Spleen (tissue), 11 donors: ENCODE data around the gene OXCT2. TPM values are rescaled to one million over a fixed set of nuclear protein-coding genes. Genes with fewer than 3 reads are reported as not detected.
"Not testable (repeated sequence)": the region's sequence is repeated elsewhere in the genome, so short reads cannot be mapped to it uniquely, and the experiment has no call there.

ENCODE experiments used
- DNase-seq: peaks from one replicate; pipeline ENCODE4 v3.0.0-alpha.2; 2020
- H3K27ac ChIP-seq, 8 donors: fragments of 200-600 bp; sonication (generic) in 7 of 8; 1 replicate in 4 of 8; 2 replicates in 4 of 8; pipeline versions ENCODE4 v1.5.0 to v1.8.0; 2016 to 2021; ENCODE audit warnings: inconsistent platforms in 4 of 8, mild to moderate bottlenecking in 4 of 8, moderate library complexity in 1 of 8
- H3K27me3 ChIP-seq, 7 donors: fragments of 200-600 bp; sonication (generic) in 6 of 7; replicated peaks in 1 of 7; 1 replicate in 4 of 7; 2 replicates in 3 of 7; pipeline versions ENCODE4 v1.5.0 to v1.8.0; 2016 to 2021; ENCODE audit warnings: inconsistent platforms in 3 of 7, mild to moderate bottlenecking in 1 of 7
- H3K36me3 ChIP-seq, 6 donors: fragments of 200-600 bp; sonication (generic) in 5 of 6; 1 replicate in 4 of 6; 2 replicates in 2 of 6; pipeline versions ENCODE4 v1.5.0 to v1.8.0; 2016 to 2021; ENCODE audit warnings: inconsistent platforms in 2 of 6
- H3K4me1 ChIP-seq, 6 donors: fragments of 200-600 bp; sonication (generic) in 5 of 6; 1 replicate in 3 of 6; 2 replicates in 3 of 6; pipeline versions ENCODE4 v1.5.0 to v1.8.0; 2016 to 2021; ENCODE audit warnings: inconsistent platforms in 3 of 6
- H3K4me3 ChIP-seq, 8 donors: fragments of 200-600 bp; sonication (generic) in 7 of 8; 1 replicate in 4 of 8; 2 replicates in 4 of 8; pipeline versions ENCODE4 v1.5.0 to v1.8.0; 2016 to 2021; ENCODE audit warnings: inconsistent platforms in 4 of 8, mild to moderate bottlenecking in 4 of 8, moderate library complexity in 2 of 8
- H3K9me3 ChIP-seq, 8 donors: fragments of 200-600 bp; sonication (generic) in 7 of 8; 1 replicate in 4 of 8; 2 replicates in 4 of 8; pipeline versions ENCODE4 v1.5.0 to v1.8.0; 2016 to 2021; ENCODE audit warnings: inconsistent platforms in 4 of 8
- POLR2A ChIP-seq, 3 donors: fragments of 450-650 bp; IDR thresholded peaks; one replicate each; pipeline ENCODE4 v1.5.1; 2017; ENCODE audit warnings: antibody characterized with exemption in 3 of 3, mild to moderate bottlenecking in 1 of 3
- POLR2AphosphoS5 ChIP-seq, 3 donors: sonication (generic); formaldehyde crosslinking; IDR thresholded peaks; one replicate each; pipeline ENCODE4 v1.5.1; 2017; ENCODE audit warnings: antibody characterized with exemption in 3 of 3
- WGBS, 5 donors: extraction: QIAGEN DNeasy Blood & Tissue Kit in 3 of 5; methylation state at CpG; one replicate each; pipeline versions ENCODE4 v1.1.5 to v1.1.7; 2013 to 2018; 5-methylcytosine and 5-hydroxymethylcytosine counted together
- intact Hi-C: fragments of 100-400 bp; cut with DNase I; formaldehyde crosslinking; loops from one replicate; pipeline ENCODE4 v1.15.0; 2023; ENCODE audit warnings: low total_unique reads
- polyA plus RNA-seq, 3 donors: library from polyadenylated mRNA; stranded (reverse); fragments of 200-250 nt; gene quantifications; one replicate each; pipeline ENCODE4 v1.2.1, GENCODE V29; 2013
- total RNA-seq, 7 donors: library from RNA; depleted of rRNA in 3 of 7; stranded (reverse); fragments of >200 nt in 3 of 7; fragmentation: NEBNext Ultra II Directional in 4 of 7; extraction: Animal tissue kit (Norgen Biotek cat#: 25700) in 4 of 7; gene quantifications; one replicate each; pipeline versions ENCODE4 v1.1.0 to v1.2.1, GENCODE V29; 2016 to 2021
- TF ChIP-seq, protein P1 (sequence below), 11 experiments: fragments of 200-600 bp in 7 of 11; fragments of 450-650 bp in 4 of 11; sonication (generic) in 4 of 11; IDR thresholded peaks in 8 of 11; conservative IDR thresholded peaks in 3 of 11; 1 replicate in 7 of 11; 2 replicates in 4 of 11; pipeline versions ENCODE4 v1.4.0 to v1.8.0; 2016 to 2021; ENCODE audit warnings: antibody characterized with exemption in 11 of 11, inconsistent platforms in 4 of 11, mild to moderate bottlenecking in 1 of 11
- donor health status: healthy with polysubstance abuse.
- donor health status: DM: no; HTN: no; CAD: no; lungs with moderate emphysema.
- donor health status: DM: no; HTN: no; CAD: no.
- donor health status: Bipolar disorder and iron deficiency.
- donor health status: healthy.
- donor health status: DM: no; HTN: no; CAD: no.
- donor health status: DM: yes; HTN: yes; CAD: no.

Gene OXCT2
- total and polyA plus RNA-seq, 10 donors: 0.35 to 3.8 (median 1.2) TPM

DNA sequence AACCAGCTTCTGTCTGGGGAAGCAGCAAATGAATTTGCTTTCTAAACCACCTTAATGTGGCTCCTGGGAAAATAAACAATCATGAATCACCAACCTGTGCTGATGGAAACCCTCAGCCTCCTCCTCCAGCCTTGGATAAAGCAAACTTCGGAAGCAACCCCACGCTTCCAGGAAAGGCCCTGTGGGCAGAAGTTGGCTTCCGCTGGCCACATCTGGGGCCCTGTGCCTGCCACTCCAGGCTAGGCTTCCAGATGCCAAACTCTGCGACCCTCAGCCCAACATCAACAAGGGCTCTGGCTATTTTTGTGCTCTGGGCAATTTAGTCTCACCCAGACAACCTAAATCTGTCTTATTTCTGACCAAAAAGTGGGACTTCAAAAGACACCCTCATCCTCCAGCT lies 6.2 kb upstream of the OXCT2 start:
- WGBS, 5 donors: 83 to 89% (median 88%) methylated on average over 3 to 4 of the region's 4 CpGs
- TF ChIP-seq, protein P1, sequence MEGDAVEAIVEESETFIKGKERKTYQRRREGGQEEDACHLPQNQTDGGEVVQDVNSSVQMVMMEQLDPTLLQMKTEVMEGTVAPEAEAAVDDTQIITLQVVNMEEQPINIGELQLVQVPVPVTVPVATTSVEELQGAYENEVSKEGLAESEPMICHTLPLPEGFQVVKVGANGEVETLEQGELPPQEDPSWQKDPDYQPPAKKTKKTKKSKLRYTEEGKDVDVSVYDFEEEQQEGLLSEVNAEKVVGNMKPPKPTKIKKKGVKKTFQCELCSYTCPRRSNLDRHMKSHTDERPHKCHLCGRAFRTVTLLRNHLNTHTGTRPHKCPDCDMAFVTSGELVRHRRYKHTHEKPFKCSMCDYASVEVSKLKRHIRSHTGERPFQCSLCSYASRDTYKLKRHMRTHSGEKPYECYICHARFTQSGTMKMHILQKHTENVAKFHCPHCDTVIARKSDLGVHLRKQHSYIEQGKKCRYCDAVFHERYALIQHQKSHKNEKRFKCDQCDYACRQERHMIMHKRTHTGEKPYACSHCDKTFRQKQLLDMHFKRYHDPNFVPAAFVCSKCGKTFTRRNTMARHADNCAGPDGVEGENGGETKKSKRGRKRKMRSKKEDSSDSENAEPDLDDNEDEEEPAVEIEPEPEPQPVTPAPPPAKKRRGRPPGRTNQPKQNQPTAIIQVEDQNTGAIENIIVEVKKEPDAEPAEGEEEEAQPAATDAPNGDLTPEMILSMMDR (IDR thresholded peaks at IDR 0.05 in 8 of 11, conservative IDR thresholded peaks at IDR 0.05 in 3 of 11): no peak
- TF ChIP-seq POLR2AphosphoS5 (IDR thresholded peaks at IDR 0.05) (no peak), POLR2A (IDR thresholded peaks at IDR 0.05) (no peak)
- intact Hi-C loops: no loop called here
- H3K4me1 ChIP-seq: peaks cover 0 to 4% (median 2%) of the 10 kb centered on the region in 6 donors
- peak overlapping the region in 1 of 8 donors; percentile 55 for H3K27ac ChIP-seq
- H3K9me3 ChIP-seq: no peaks in the 10 kb centered on the region
- H3K4me3 ChIP-seq: no peak overlapping the region
- H3K36me3 ChIP-seq: no peaks in the 10 kb centered on the region
- DNase-seq: no peak
- H3K27me3 ChIP-seq: no peaks in the 10 kb centered on the region

DNA sequence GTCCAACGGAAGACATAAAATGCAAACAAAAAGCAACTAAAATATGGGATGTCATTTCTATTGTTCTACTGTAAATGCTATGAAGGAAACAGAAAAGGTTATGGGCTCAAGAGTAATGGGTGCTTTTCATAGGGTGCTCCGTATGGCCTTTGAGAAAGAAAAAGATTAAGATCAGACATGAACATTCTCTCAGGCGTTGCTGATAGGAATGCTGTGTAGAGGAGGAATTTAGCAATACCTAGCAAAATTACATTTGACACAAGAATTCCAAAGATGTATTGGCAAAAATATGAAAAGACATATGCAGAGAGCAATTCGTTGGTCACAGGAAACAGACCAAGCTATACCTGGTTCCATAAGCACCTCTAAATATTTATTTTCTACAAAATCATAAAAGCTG lies 5.7 kb upstream of the OXCT2 start:
- DNase-seq: no peak
- H3K9me3 ChIP-seq: no peaks in the 10 kb centered on the region
- no peaks in the 10 kb centered on the region for H3K27me3 ChIP-seq
- H3K27ac ChIP-seq: peak overlapping the region in 2 of 8 donors; percentile 37 to 55
- intact Hi-C loops: no loop called here
- WGBS, 5 donors: 79 to 89% (median 81%) methylated on average over 4 of the region's 4 CpGs
- no peak overlapping the region for H3K4me3 ChIP-seq
- TF ChIP-seq POLR2AphosphoS5 (IDR thresholded peaks at IDR 0.05) (no peak), POLR2A (IDR thresholded peaks at IDR 0.05) (no peak)
- TF ChIP-seq, protein P1 (IDR thresholded peaks at IDR 0.05 in 8 of 11, conservative IDR thresholded peaks at IDR 0.05 in 3 of 11): no peak
- no peaks in the 10 kb centered on the region for H3K36me3 ChIP-seq
- peaks cover 0 to 4% (median 2%) of the 10 kb centered on the region in 6 donors for H3K4me1 ChIP-seq

DNA sequence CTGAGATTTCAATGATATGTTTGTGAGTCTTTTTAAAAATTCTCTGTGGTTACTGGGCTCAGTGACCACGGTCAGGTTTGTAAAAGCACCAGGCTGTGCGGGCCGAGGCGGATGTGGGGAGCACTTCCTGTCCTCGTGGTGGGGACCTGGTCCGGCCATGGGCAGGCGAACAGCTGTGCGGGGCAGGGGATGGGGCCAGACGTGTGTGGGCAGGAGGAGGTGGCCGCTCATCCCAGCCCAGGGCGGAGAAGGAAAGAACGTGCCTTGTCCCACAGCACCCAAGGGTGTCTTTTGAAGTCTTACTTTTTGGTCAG lies 5.2 kb upstream of the OXCT2 start:
- Histone ChIP-seq H3K4me3 (no peak overlapping the region), H3K4me1 (peaks cover 0 to 4% (median 2%) of the 10 kb centered on the region in 6 donors), H3K27me3 (peaks cover 0 to 3% (median 0%) of the 10 kb centered on the region in 7 donors), H3K27ac (peak overlapping the region in 2 of 8 donors; percentile 37 to 55), H3K36me3 (no peaks in the 10 kb centered on the region), H3K9me3 (no peaks in the 10 kb centered on the region)
- peak; percentile 63 for DNase-seq
- TF ChIP-seq POLR2AphosphoS5 (IDR thresholded peaks at IDR 0.05) (peak in 1 of 3 donors; percentile 26), POLR2A (IDR thresholded peaks at IDR 0.05) (no peak)
- TF ChIP-seq, protein P1 (IDR thresholded peaks at IDR 0.05 in 8 of 11, conservative IDR thresholded peaks at IDR 0.05 in 3 of 11): no peak
- 29 to 39% (median 30%) methylated on average over 12 of the region's 12 CpGs for WGBS, 5 donors
- intact Hi-C loops: no loop called here

DNA sequence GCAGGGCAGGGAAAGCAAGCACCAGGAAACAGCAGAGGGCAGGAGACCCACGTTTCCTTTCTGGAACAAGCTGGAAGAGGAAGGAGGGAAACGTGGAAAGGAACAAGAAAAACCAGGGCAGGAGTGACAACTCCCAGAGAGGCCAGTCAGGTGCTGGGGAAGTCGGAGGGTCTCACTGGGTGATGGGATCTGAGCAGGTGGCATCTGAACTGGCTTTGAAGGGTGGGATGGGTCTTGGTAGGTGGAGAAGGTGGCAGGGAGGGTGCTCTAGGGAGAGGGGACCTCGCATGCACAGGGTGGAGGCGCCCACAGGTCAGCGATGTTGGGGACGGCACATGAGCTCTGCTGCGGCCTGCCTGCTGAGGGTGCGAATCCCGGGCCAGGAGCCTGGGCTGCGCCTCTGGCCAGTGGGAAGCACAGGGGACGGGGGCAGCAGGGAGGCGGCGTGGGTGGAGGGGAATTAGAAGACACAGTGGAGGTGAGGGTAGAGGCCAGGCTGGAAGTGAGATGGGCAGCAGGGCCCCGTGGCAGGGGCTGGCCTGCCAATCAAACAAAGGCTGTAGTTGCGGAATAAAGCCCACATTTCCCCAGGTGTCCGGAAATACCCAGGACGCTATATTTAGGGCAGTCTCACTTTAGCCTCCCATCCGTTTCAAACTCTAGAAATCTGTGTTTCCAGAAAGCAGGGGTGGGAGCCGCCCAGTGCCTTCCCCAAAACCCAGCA lies 4.7 kb upstream of the OXCT2 start:
- H3K4me3 ChIP-seq, H3K36me3 ChIP-seq, H3K27me3 ChIP-seq, H3K4me1 ChIP-seq, intact Hi-C loops, H3K9me3 ChIP-seq: not testable (repeated sequence)
- DNase-seq: peak; percentile 68
- H3K27ac ChIP-seq: peak overlapping the region in 3 of 8 donors; percentile 37 to 58 (median 55)
- 44 to 81% (median 50%) methylated on average over 8 to 14 of the region's 20 CpGs for WGBS, 5 donors

DNA sequence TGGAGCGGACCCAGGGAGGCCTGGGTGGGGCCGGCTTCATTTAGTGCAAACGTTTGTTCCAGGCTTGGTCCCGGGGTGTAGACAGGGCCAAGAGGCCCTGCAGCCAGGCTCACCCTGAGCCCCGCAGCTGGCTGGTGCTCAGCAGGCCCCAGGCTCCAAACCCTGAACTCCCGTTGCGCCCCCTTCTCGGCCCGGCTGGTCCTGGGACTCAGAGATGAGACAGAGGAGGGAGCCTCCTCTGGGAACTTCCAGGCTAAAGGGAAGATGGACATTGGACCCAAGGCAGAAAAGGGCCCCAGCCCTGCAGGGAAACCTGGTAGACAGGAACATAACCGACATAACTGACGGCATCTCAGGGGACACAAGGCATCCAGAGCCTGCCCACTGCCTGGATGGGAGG lies 4.0 kb upstream of the OXCT2 start:
- peak overlapping the region in 2 of 8 donors; percentile 55 to 58 for H3K27ac ChIP-seq
- WGBS, 5 donors: 80 to 94% (median 88%) methylated on average over 6 to 11 of the region's 11 CpGs

DNA sequence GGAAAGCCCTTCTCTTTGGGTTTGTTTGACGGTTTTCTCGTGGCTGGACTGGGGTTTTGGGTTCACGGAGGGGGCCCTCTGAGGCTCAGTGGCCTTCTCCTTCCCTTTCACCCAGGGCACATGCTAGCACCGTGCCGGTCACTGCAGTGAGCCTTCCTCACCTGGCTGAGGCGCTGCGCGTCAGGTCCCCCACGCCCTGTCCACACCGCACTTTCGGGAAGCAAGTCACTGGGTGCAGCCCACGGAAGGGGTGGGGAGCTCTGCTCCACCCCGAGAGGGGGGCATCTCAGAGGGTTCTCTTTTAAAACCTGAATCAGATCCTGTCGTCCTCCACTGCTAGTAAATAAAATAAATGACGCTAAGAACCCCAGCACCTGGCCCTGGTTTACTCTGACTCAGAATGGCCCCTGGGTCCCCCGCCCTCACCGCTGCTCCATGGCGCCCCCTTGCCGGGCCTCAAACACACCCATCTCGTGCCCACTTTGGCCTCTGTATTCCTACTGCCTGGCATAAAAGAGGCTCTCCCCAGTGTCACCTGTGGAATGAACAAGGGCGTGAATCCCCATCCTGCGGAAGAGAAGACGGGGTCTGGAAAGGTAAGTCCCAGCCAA lies 2.3 kb upstream of the OXCT2 start:
- H3K4me3 ChIP-seq, DNase-seq, H3K36me3 ChIP-seq, H3K9me3 ChIP-seq, H3K27ac ChIP-seq, intact Hi-C loops: not testable (repeated sequence)
- 20 to 28% methylated on average over 3 of the region's 23 CpGs; no CpG with 5 or more reads in 3 of the 5 donors for WGBS, 5 donors
- Histone ChIP-seq H3K4me1 (peaks cover 0 to 12% (median 7%) of the 10 kb centered on the region in 6 donors), H3K27me3 (peaks cover 0 to 17% (median 4%) of the 10 kb centered on the region in 7 donors)

More for the DNA sequence above, 4.0 kb upstream of the OXCT2 start:
- H3K4me3 ChIP-seq, H3K9me3 ChIP-seq, H3K36me3 ChIP-seq, intact Hi-C loops: not testable (repeated sequence)
- DNase-seq: peak; percentile 64
- peaks cover 0 to 11% (median 7%) of the 10 kb centered on the region in 6 donors for H3K4me1 ChIP-seq
- peaks cover 0 to 12% (median 4%) of the 10 kb centered on the region in 7 donors for H3K27me3 ChIP-seq

DNA sequence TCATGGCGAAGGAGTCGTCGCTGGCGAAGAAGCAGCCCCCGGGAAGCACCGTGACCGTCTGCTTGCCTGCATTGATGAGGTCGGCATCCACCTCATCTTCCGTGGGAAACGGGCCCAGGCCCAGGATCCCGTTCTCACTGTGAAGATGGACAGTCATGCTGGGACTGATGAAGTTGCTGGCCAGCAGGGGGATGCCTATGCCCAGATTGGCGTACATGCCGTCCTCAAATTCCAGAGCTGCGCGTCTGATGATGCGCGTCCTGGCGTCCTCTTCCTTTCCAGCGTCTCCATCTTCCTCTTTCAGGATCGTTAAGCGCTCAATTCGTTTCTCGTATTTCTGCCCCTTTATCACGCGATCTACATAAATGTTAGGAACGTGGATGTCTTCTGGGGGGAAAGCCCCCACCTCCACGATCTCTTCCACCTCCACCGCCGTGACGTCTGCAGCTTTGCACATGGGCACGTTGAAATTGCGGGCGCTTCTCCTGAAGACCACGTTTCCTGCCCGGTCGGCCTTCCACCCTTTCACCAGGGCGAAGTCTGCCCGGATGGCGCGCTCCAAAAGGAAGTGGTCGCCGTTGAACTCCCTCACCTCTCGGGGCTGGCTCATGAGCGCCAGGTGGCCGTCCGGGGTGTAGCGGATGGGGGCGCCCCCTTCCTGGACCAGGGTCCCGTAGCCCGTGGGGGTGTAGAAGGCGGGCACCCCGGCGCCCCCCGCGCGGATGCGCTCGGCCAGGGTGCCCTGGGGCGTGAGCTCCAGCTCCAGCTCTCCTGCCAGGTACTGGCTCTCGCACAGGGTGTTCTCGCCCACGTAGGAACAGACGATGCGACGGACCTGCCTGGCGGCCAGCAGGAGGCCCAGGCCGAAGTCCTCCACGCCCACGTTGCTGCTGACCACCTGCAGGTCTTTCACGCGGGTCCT lies 787 bp downstream of the OXCT2 start:
- WGBS, 5 donors: 2 to 16% (median 6%) methylated on average over 13 to 27 of the region's 71 CpGs
- H3K36me3 ChIP-seq, H3K9me3 ChIP-seq, intact Hi-C loops, DNase-seq, H3K27ac ChIP-seq, H3K4me1 ChIP-seq: not testable (repeated sequence)
- Histone ChIP-seq H3K4me3 (peak overlapping the region in 1 of 8 donors; percentile 54), H3K27me3 (peaks cover 0 to 17% (median 4%) of the 10 kb centered on the region in 7 donors)
